ENCODE data around the gene CLPSL2. TPM values are rescaled to one million over a fixed set of nuclear protein-coding genes. Genes with fewer than 3 reads are reported as not detected.

The CLPSL2 gene
- total and polyA plus RNA-seq, 2 donors from 2014 or later = not detected

GRCh38 chr6:35794536-35795452, 18.4 kb downstream of the CLPSL2 start:
- FAIRE-seq (no peak), DNase-seq (no peak)
- no peaks in the 10 kb centered on the region for H3K36me3 ChIP-seq (ENCODE audit: control insufficient read depth in 2 of 3, insufficient read depth in 3 of 3, low read length in 3 of 3)
- no peaks in the 10 kb centered on the region for H3K27me3 ChIP-seq (ENCODE audit: control insufficient read depth, insufficient read depth, low read length)
- intact Hi-C loops (cut with DNase I) = no loop called here
- H3K4me3 ChIP-seq (ENCODE audit: low read length in 3 of 3) = no peak overlapping the region
- H3K9ac ChIP-seq (ENCODE audit: low read length in 3 of 3) = no peak overlapping the region
- H3K4me1 ChIP-seq (ENCODE audit: control insufficient read depth in 2 of 3, insufficient read depth in 2 of 3, low read depth in 1 of 3, low read length in 3 of 3) = no peaks in the 10 kb centered on the region
- TF ChIP-seq, protein P1, sequence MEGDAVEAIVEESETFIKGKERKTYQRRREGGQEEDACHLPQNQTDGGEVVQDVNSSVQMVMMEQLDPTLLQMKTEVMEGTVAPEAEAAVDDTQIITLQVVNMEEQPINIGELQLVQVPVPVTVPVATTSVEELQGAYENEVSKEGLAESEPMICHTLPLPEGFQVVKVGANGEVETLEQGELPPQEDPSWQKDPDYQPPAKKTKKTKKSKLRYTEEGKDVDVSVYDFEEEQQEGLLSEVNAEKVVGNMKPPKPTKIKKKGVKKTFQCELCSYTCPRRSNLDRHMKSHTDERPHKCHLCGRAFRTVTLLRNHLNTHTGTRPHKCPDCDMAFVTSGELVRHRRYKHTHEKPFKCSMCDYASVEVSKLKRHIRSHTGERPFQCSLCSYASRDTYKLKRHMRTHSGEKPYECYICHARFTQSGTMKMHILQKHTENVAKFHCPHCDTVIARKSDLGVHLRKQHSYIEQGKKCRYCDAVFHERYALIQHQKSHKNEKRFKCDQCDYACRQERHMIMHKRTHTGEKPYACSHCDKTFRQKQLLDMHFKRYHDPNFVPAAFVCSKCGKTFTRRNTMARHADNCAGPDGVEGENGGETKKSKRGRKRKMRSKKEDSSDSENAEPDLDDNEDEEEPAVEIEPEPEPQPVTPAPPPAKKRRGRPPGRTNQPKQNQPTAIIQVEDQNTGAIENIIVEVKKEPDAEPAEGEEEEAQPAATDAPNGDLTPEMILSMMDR (IDR thresholded peaks at IDR 0.05; ENCODE audit: borderline replicate concordance, extremely low read depth, insufficient read depth) = no peak
- no peaks in the 10 kb centered on the region for H3K9me3 ChIP-seq (ENCODE audit: control insufficient read depth in 2 of 3, insufficient read depth in 1 of 3, low read length in 3 of 3)
- H3K27ac ChIP-seq (ENCODE audit: low read depth in 2 of 2, low read length in 2 of 2) = no peak overlapping the region

GRCh38 chr6:35795453-35796071, 19.2 kb downstream of the CLPSL2 start:
- H3K4me3 ChIP-seq (ENCODE audit: low read length in 3 of 3) = no peak overlapping the region
- no peaks in the 10 kb centered on the region for H3K4me1 ChIP-seq (ENCODE audit: control insufficient read depth in 2 of 3, insufficient read depth in 2 of 3, low read depth in 1 of 3, low read length in 3 of 3)
- FAIRE-seq = no peak
- H3K9ac ChIP-seq (ENCODE audit: low read length in 3 of 3) = no peak overlapping the region
- H3K9me3 ChIP-seq (ENCODE audit: control insufficient read depth in 2 of 3, insufficient read depth in 1 of 3, low read length in 3 of 3) = no peaks in the 10 kb centered on the region
- TF ChIP-seq, protein P1 (IDR thresholded peaks at IDR 0.05; ENCODE audit: borderline replicate concordance, extremely low read depth, insufficient read depth) = no peak
- H3K27me3 ChIP-seq (ENCODE audit: control insufficient read depth, insufficient read depth, low read length) = no peaks in the 10 kb centered on the region
- H3K27ac ChIP-seq (ENCODE audit: low read depth in 2 of 2, low read length in 2 of 2) = no peak overlapping the region
- no peaks in the 10 kb centered on the region for H3K36me3 ChIP-seq (ENCODE audit: control insufficient read depth in 2 of 3, insufficient read depth in 3 of 3, low read length in 3 of 3)
- intact Hi-C loops (cut with DNase I) = no loop called here
- DNase-seq = no peak

GRCh38 chr6:35796236-35796635, 19.8 kb downstream of the CLPSL2 start:
- Histone ChIP-seq H3K4me3 (ENCODE audit: low read length in 3 of 3) (no peak overlapping the region), H3K36me3 (ENCODE audit: control insufficient read depth in 2 of 3, insufficient read depth in 3 of 3, low read length in 3 of 3) (no peaks in the 10 kb centered on the region), H3K9ac (ENCODE audit: low read length in 3 of 3) (no peak overlapping the region), H3K4me1 (ENCODE audit: control insufficient read depth in 2 of 3, insufficient read depth in 2 of 3, low read depth in 1 of 3, low read length in 3 of 3) (no peaks in the 10 kb centered on the region), H3K27me3 (ENCODE audit: control insufficient read depth, insufficient read depth, low read length) (no peaks in the 10 kb centered on the region), H3K27ac (ENCODE audit: low read depth in 2 of 2, low read length in 2 of 2) (no peak overlapping the region), H3K9me3 (ENCODE audit: control insufficient read depth in 2 of 3, insufficient read depth in 1 of 3, low read length in 3 of 3) (no peaks in the 10 kb centered on the region)
- no peak for DNase-seq
- TF ChIP-seq, protein P1 (IDR thresholded peaks at IDR 0.05; ENCODE audit: borderline replicate concordance, extremely low read depth, insufficient read depth) = no peak
- no peak for FAIRE-seq
- intact Hi-C loops (cut with DNase I) = no loop called here
